Kidney (tissue), 14 donors: ENCODE results near the gene CD4. TPM values are rescaled to one million over a fixed set of nuclear protein-coding genes. Genes with fewer than 3 reads are reported as not detected.

Experiments used
- DNase-seq, 5 donors: peaks; one replicate each; pipeline ENCODE4 v3.0.0-alpha.2; 2013 to 2020
- FAIRE-seq: peaks from 2 replicates; lab custom pipeline; 2012; peaks lifted over from hg19 to GRCh38; lab: Jason Lieb, UNC
- H3K27ac ChIP-seq, 2 donors: one replicate each; pipeline ENCODE4 v1.7.0; 2013; ENCODE audit warnings: low read depth in 2 of 2, low read length in 2 of 2, inconsistent platforms in 1 of 2
- H3K27me3 ChIP-seq: one replicate; pipeline ENCODE4 v1.7.1; 2013; ENCODE audit warnings: low read length, inconsistent platforms; ENCODE audit not compliant: control insufficient read depth, insufficient read depth
- H3K36me3 ChIP-seq, 3 donors: one replicate each; pipeline versions ENCODE4 v1.7.0 to v1.7.1; 2013; ENCODE audit warnings: low read length in 3 of 3, control low read depth in 1 of 3, inconsistent platforms in 1 of 3; ENCODE audit not compliant: insufficient read depth in 3 of 3, control insufficient read depth in 2 of 3
- H3K4me1 ChIP-seq, 3 donors: one replicate each; pipeline versions ENCODE4 v1.7.0 to v1.7.1; 2013; ENCODE audit warnings: low read length in 3 of 3, inconsistent platforms in 1 of 3, low read depth in 1 of 3; ENCODE audit not compliant: control insufficient read depth in 2 of 3, insufficient read depth in 2 of 3
- H3K4me3 ChIP-seq, 3 donors: one replicate each; pipeline versions ENCODE4 v1.7.0 to v1.8.1; 2013; ENCODE audit warnings: low read length in 3 of 3, control low read depth in 1 of 3, inconsistent platforms in 1 of 3
- H3K9ac ChIP-seq, 3 donors: one replicate each; pipeline versions ENCODE4 v1.7.0 to v1.7.1; 2013; ENCODE audit warnings: low read length in 3 of 3, control low read depth in 1 of 3, inconsistent platforms in 1 of 3
- H3K9me3 ChIP-seq, 3 donors: one replicate each; pipeline versions ENCODE4 v1.7.0 to v1.7.1; 2013; ENCODE audit warnings: low read length in 3 of 3, control low read depth in 1 of 3, inconsistent platforms in 1 of 3; ENCODE audit not compliant: control insufficient read depth in 2 of 3, insufficient read depth in 1 of 3
- CTCF ChIP-seq: IDR thresholded peaks from 3 replicates; pipeline ENCODE4 v1.5.1; 2012; ENCODE audit warnings: mild to moderate bottlenecking, moderate library complexity, borderline replicate concordance; ENCODE audit not compliant: insufficient read depth; ENCODE audit errors: extremely low read depth
- intact Hi-C: fragments of 100-400 bp; cut with DNase I; formaldehyde crosslinking; loops from one replicate; pipeline ENCODE4 v1.11.1; 2022
- polyA plus RNA-seq: library from polyadenylated mRNA; stranded (reverse); fragments of 350-450 nt; fragmentation: Illumina TruSeq; extraction: RNeasy Lipid Tissue Mini Kit (QIAGEN cat#74804); gene quantifications from one replicate; pipeline ENCODE4 v1.2.3, GENCODE V29; 2014; ENCODE audit warnings: low read depth, low replicate concordance; ENCODE audit not compliant: insufficient read depth
- total RNA-seq: library from RNA; stranded (reverse); fragmentation: NEBNext Ultra II Directional; extraction: Animal tissue kit (Norgen Biotek cat#: 25700); gene quantifications from one replicate; pipeline ENCODE4 v1.2.1, GENCODE V29; 2021
- donor health status: control.
- donor health status: control.
- donor health status: control.
- donor health status: control.
- donor health status: control.
- donor health status: DM: yes; HTN: yes; CAD: no.
- donor health status: Normal renal cell carcinoma (clear cell type).

The CD4 gene
- total and polyA plus RNA-seq, 2 donors from 2014 or later = 12.2 to 38.1 TPM

GRCh38 chr12:6768437-6768914 lies 20.9 kb upstream of the CD4 start:
- no peak for TF ChIP-seq CTCF
- FAIRE-seq = no peak
- peak overlapping the region; percentile 65 to 93 (median 91) for H3K4me3 ChIP-seq
- peaks cover 0 to 4% (median 4%) of the 10 kb centered on the region in 3 donors for H3K36me3 ChIP-seq
- H3K27ac ChIP-seq = peak overlapping the region in 1 of 2 donors; percentile 33
- H3K27me3 ChIP-seq = no peaks in the 10 kb centered on the region
- DNase-seq = peak in 3 of 5 donors; percentile 36 to 69 (median 47)
- H3K9me3 ChIP-seq = no peaks in the 10 kb centered on the region
- H3K9ac ChIP-seq = peak overlapping the region; percentile 24 to 63 (median 46)
- intact Hi-C loops = no loop called here
- peaks cover 2 to 30% (median 22%) of the 10 kb centered on the region in 3 donors for H3K4me1 ChIP-seq

DNA sequence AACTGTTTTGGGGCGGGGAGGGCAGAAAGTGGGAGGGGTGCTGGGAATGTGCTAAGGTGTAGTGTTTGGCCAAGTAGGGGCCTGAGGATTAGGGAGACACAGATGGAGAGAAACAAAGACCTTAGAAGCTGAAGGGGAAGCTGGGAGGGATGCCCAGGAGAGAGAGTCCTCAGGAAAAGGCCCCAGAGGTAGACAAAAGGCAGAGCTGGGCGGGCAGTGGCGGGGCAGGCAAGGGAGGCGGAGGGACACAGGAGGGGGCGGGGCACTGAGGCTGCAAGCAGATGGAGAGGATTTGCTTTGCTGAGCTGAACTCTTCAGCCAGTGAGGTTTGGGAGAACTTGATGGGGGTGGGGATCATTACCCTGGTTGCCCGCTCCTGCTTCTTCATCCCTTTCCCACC lies 20.3 kb upstream of the CD4 start:
- DNase-seq (peak in 4 of 5 donors; percentile 76 to 88 (median 84)), FAIRE-seq (no peak)
- peak overlapping the region; percentile 65 to 93 (median 91) for H3K4me3 ChIP-seq
- peak overlapping the region in 2 of 3 donors; percentile 24 to 46 for H3K9ac ChIP-seq
- peak overlapping the region in 1 of 2 donors; percentile 33 for H3K27ac ChIP-seq
- H3K36me3 ChIP-seq = peaks cover 0 to 4% (median 4%) of the 10 kb centered on the region in 3 donors
- TF ChIP-seq CTCF = no peak
- no peaks in the 10 kb centered on the region for H3K27me3 ChIP-seq
- peaks cover 2 to 25% (median 17%) of the 10 kb centered on the region in 3 donors for H3K4me1 ChIP-seq
- intact Hi-C loops = no loop called here
- H3K9me3 ChIP-seq = no peaks in the 10 kb centered on the region

GRCh38 chr12:6769666-6770065 lies 19.7 kb upstream of the CD4 start:
- no peaks in the 10 kb centered on the region for H3K9me3 ChIP-seq
- H3K4me3 ChIP-seq = no peak overlapping the region
- TF ChIP-seq CTCF = no peak
- H3K36me3 ChIP-seq = peaks cover 0 to 4% (median 4%) of the 10 kb centered on the region in 3 donors
- no peak overlapping the region for H3K27ac ChIP-seq
- no peak for DNase-seq
- no peaks in the 10 kb centered on the region for H3K27me3 ChIP-seq
- no peak overlapping the region for H3K9ac ChIP-seq
- intact Hi-C loops = no loop called here
- no peak for FAIRE-seq
- H3K4me1 ChIP-seq = peaks cover 2 to 22% (median 17%) of the 10 kb centered on the region in 3 donors
